Ovary (tissue), 9 donors: ENCODE measurements around the gene TBC1D16. TPM values are rescaled to one million over a fixed set of nuclear protein-coding genes. Genes with fewer than 3 reads are reported as not detected.
"Not testable (repeated sequence)": the region's sequence is repeated elsewhere in the genome, so short reads cannot be mapped to it uniquely, and the experiment has no call there.

Experiments
- DNase-seq, 5 donors: peaks; one replicate each; pipeline ENCODE4 v3.0.0-alpha.2; 2019 to 2020
- H3K27ac ChIP-seq, 2 donors: fragments of 200-600 bp; one replicate each; pipeline versions ENCODE4 v1.5.1 to v1.8.0; 2019 to 2022
- H3K27me3 ChIP-seq: fragments of 200-600 bp; one replicate; pipeline ENCODE4 v1.8.0; 2022
- H3K36me3 ChIP-seq: fragments of 200-600 bp; sonication (generic); one replicate; pipeline ENCODE4 v1.5.1; 2019
- H3K4me1 ChIP-seq: one replicate; pipeline ENCODE4 v1.8.1; 2013; ENCODE audit warnings: mild to moderate bottlenecking, moderate library complexity; ENCODE audit not compliant: insufficient read depth
- H3K4me3 ChIP-seq: fragments of 200-600 bp; sonication (generic); one replicate; pipeline ENCODE4 v1.5.1; 2017
- H3K9me3 ChIP-seq, 2 donors: fragments of 200-600 bp in 1 of 2; sonication (generic) in 1 of 2; one replicate each; pipeline versions ENCODE4 v1.5.1 to v1.8.1; 2013 to 2019; ENCODE audit warnings: mild to moderate bottlenecking in 1 of 2, moderate library complexity in 1 of 2
- CTCF ChIP-seq, 3 donors: fragments of 450-650 bp in 2 of 3; fragments of 200-600 bp in 1 of 3; IDR thresholded peaks; one replicate each; pipeline versions ENCODE4 v1.5.1 to v1.8.0; 2016 to 2022; ENCODE audit warnings: antibody characterized with exemption in 3 of 3, mild to moderate bottlenecking in 1 of 3
- EP300 ChIP-seq: sonication (generic); formaldehyde crosslinking; IDR thresholded peaks from one replicate; pipeline ENCODE4 v1.6.1; 2017; ENCODE audit warnings: antibody characterized with exemption
- POLR2A ChIP-seq: fragments of 450-650 bp; IDR thresholded peaks from one replicate; pipeline ENCODE4 v1.6.1; 2017; ENCODE audit warnings: antibody characterized with exemption, mild to moderate bottlenecking, moderate library complexity
- WGBS, 3 donors: extraction: QIAGEN DNeasy Blood & Tissue Kit in 1 of 3; methylation state at CpG; one replicate each; pipeline versions ENCODE4 v1.1.5 to v1.1.7; 2013 to 2017; 5-methylcytosine and 5-hydroxymethylcytosine counted together
- intact Hi-C, 4 donors: fragments of 100-400 bp; cut with DNase I; formaldehyde crosslinking; loops; one replicate each; pipeline versions ENCODE4 v1.11.0 to v1.15.1; 2022 to 2023
- polyA plus RNA-seq, 2 donors: library from polyadenylated mRNA; stranded (reverse); fragments of 200-250 nt in 1 of 2; fragments of 350-450 nt in 1 of 2; fragmentation: Illumina TruSeq in 1 of 2; extraction: RNeasy Lipid Tissue Mini Kit (QIAGEN cat#74804) in 1 of 2; gene quantifications; one replicate each; pipeline ENCODE4 v1.2.3, GENCODE V29; 2013 to 2014
- total RNA-seq, 7 donors: library from RNA; depleted of rRNA in 2 of 7; stranded (reverse); fragments of >200 nt in 2 of 7; fragmentation: NEBNext Ultra II Directional in 3 of 7; extraction: Animal tissue kit (Norgen Biotek cat#: 25700) in 3 of 7; gene quantifications; one replicate each; pipeline versions ENCODE4 v1.1.0 to v1.2.4, GENCODE V29; 2016 to 2023
- donor health status: DM: no; HTN: no; CAD: no; lungs with moderate emphysema.
- donor health status: DM: no; HTN: no; CAD: no.
- donor health status: Bipolar disorder and iron deficiency.
- donor health status: DM: yes; HTN: yes; CAD: no.
- donor health status: DM: no; HTN: no; CAD: no.
- donor health status: DM: yes; HTN: yes; CAD: no.

TBC1D16 gene
- total and polyA plus RNA-seq, 9 donors = 9.3 to 40.5 (median 27.1) TPM

DNA sequence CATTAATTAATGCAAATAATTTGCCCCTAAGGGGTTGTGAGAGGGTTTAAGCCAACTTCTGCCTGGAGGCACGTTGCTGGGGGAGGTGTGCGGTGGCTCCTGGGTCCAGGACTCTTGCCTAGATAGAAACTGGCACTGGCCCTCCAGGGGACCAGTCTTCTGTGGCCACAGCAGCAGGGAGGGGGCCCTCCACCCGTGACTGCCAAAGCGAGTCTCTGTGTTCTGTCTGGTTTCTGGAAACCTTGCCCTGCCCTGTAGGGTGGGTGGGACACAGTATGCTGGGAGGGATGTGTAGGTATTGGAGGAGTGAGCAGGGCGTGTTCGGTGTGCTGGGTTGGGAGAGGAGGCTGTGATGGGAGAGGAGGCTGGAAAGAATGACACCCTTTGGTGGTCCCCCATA, 78.8 kb downstream of the TBC1D16 start:
- Histone ChIP-seq H3K27ac (no peak overlapping the region), H3K36me3 (no peaks in the 10 kb centered on the region), H3K4me1 (peaks cover 10% of the 10 kb centered on the region), H3K27me3 (no peaks in the 10 kb centered on the region), H3K4me3 (no peak overlapping the region), H3K9me3 (no peaks in the 10 kb centered on the region)
- TF ChIP-seq POLR2A = no peak
- TF ChIP-seq EP300 = no peak
- TF ChIP-seq CTCF (IDR thresholded peaks at IDR 0.05) = no peak
- peak in 3 of 5 donors; percentile 2 to 11 (median 6) for DNase-seq
- WGBS, 3 donors = 90 to 94% (median 93%) methylated on average over 6 of the region's 6 CpGs
- intact Hi-C loops = no loop called here

DNA sequence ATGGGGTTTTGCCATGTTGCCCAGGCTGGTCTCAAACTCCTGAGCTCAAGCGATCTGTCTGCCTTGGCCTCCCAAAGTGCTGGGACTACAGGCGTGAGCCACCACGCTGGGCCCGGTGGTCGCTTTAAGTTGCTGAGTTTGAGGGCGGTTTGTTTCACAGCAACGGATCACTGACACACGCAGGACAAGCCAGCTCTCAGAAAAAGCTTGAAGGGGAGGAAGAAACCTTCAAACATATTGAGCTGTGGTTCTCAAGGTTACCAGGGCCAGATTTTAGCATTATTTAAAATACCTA, 79.3 kb downstream of the TBC1D16 start:
- H3K27me3 ChIP-seq, intact Hi-C loops, H3K27ac ChIP-seq, H3K9me3 ChIP-seq, H3K36me3 ChIP-seq, H3K4me3 ChIP-seq: not testable (repeated sequence)
- H3K4me1 ChIP-seq = peaks cover 14% of the 10 kb centered on the region
- peak in 2 of 5 donors; percentile 1 to 3 for DNase-seq
- 87 to 92% (median 91%) methylated on average over 8 of the region's 8 CpGs for WGBS, 3 donors

GRCh38 chr17:79955691-79956440, 79.8 kb downstream of the TBC1D16 start:
- H3K27me3 ChIP-seq = no peaks in the 10 kb centered on the region
- WGBS, 3 donors = 92 to 98% (median 94%) methylated on average over 13 of the region's 13 CpGs
- H3K4me3 ChIP-seq = no peak overlapping the region
- H3K27ac ChIP-seq = no peak overlapping the region
- no peaks in the 10 kb centered on the region for H3K36me3 ChIP-seq
- peaks cover 14% of the 10 kb centered on the region for H3K4me1 ChIP-seq
- DNase-seq = peak in 2 of 5 donors; percentile 9 to 16
- TF ChIP-seq CTCF (IDR thresholded peaks at IDR 0.05) (no peak), POLR2A (no peak), EP300 (no peak)
- intact Hi-C loops = no loop called here
- H3K9me3 ChIP-seq = no peaks in the 10 kb centered on the region

GRCh38 chr17:79955167-79955549, 80.5 kb downstream of the TBC1D16 start:
- H3K36me3 ChIP-seq = no peaks in the 10 kb centered on the region
- no peak for TF ChIP-seq EP300
- no peak for TF ChIP-seq CTCF (IDR thresholded peaks at IDR 0.05)
- TF ChIP-seq POLR2A = no peak
- peaks cover 15% of the 10 kb centered on the region for H3K4me1 ChIP-seq
- no peak overlapping the region for H3K27ac ChIP-seq
- WGBS, 3 donors = 89 to 90% (median 89%) methylated on average over 10 of the region's 10 CpGs
- DNase-seq = peak in 2 of 5 donors; percentile 13 to 14
- no peaks in the 10 kb centered on the region for H3K27me3 ChIP-seq
- H3K4me3 ChIP-seq = no peak overlapping the region
- no peaks in the 10 kb centered on the region for H3K9me3 ChIP-seq
- intact Hi-C loops = no loop called here

GRCh38 chr17:79954281-79955166, 81.1 kb downstream of the TBC1D16 start:
- Histone ChIP-seq H3K27ac (no peak overlapping the region), H3K4me3 (no peak overlapping the region), H3K27me3 (no peaks in the 10 kb centered on the region), H3K4me1 (peaks cover 15% of the 10 kb centered on the region), H3K9me3 (no peaks in the 10 kb centered on the region), H3K36me3 (no peaks in the 10 kb centered on the region)
- intact Hi-C loops = no loop called here
- WGBS, 3 donors = 91 to 94% (median 93%) methylated on average over 25 of the region's 25 CpGs
- TF ChIP-seq CTCF (IDR thresholded peaks at IDR 0.05) = no peak
- no peak for TF ChIP-seq POLR2A
- no peak for TF ChIP-seq EP300
- DNase-seq = peak in 2 of 5 donors; percentile 18 to 19
